NCI-H1417 (cell line): ENCODE data around the gene CXCL17.

Source experiments
- DNase-seq, 3 experiments: peaks; one replicate each; lab custom pipeline; 2025; lab: John Stamatoyannopoulos, UW

The CXCL17 gene

GRCh38 chr19:42397263-42398166, 45.2 kb downstream of the CXCL17 start:
- DNase-seq, result no peak

GRCh38 chr19:42396381-42397262, 46.1 kb downstream of the CXCL17 start:
- DNase-seq, result peak; percentile 97 to 100 (median 99)

DNA sequence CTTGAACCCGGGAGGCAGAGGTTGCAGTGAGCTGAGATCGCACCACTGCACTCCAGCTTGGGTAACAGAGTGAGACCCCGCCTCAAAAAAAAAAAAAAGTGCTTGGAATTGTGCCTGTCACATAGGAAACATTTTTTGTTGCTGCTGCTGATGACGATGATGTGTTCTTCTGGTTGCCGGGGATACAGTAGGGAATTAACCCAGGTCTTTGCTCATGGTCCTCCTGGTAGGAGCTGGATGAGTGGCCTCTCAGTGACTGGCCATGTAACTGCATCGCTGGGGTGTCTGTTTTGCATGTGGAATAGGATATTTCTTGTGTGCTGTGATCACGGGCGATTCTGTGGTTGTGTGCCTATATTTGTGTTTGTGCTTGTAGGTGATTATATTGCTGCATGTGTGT, 48.0 kb downstream of the CXCL17 start:
- DNase-seq, result no peak

GRCh38 chr19:42392165-42392564, 50.6 kb downstream of the CXCL17 start:
- no peak for DNase-seq

GRCh38 chr19:42389899-42390298, 52.8 kb downstream of the CXCL17 start, which contains the start of gene CNFN:
Gene CNFN (minus strand): TSS chr19:42390297. CDS start chr19:42389037, 1,260 bp downstream.
- DNase-seq, result no peak

- no peak for DNase-seq
Observed at GRCh38 chr19:42388851-42389489, 53.8 kb downstream of the CXCL17 start.

DNA sequence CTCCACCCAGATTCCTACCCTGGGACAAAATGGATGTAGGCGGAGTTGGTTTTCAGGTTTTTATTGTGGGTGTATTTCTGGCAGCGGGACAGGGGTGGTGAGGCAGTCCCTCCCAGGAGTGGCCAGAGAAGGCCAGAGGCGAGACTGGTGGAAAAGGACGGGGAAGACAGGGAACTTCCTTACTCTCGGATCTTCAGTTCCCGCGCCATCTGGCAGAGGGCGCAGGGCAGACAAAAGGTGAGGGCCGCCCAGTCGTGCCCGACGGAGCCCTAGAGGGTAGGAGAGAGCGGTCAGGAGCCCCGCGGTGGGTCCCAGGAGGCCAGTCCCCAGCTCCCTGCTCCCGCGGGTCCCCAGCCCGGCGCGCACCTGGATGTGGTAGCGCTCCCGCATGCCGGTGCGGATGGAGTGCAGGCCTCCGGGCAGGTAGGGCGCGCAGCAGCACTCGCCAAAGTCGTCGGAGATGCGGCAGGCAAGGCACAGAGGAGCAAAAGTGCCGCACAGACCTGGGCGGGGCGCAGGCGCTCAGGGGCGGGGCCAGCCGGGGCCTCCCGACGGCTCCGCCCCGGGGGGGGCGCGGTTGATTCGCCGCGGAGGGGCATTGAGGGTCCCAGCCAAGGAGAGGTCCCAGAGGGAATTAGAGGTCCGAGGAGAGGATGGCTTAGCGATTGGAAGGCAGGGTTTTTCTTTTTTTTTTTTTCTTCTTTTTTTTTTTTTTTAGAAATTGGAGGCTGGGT, 55.6 kb downstream of the CXCL17 start:
- DNase-seq, result peak; percentile 73 to 90 (median 89)

DNA sequence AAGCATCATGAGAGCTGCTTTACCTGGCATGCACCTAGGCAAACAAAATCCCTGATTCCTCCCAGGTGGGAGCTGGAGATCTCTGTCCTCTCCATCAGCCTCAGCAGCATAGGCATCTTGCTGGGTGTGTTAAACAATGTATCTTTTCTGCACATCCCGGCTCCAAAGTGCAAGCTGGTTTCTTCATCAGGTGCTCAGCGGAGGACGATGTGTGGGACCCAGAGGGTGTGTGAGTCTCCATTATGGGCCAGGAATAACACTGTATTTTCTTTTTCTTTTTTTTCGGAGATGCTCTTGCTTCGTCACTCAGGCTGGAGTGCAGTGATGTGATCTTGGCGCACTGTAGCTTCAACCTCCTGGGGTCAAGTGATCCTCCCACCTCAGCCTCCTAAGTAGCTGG, 62.6 kb downstream of the CXCL17 start:
- DNase-seq, result peak in 1 of 3 experiments; percentile 10
